GM12878 (cell line): Measurements from ENCODE around the gene WNT9A. TPM values are rescaled to one million over a fixed set of nuclear protein-coding genes. Genes with fewer than 3 reads are reported as not detected.

ENCODE experiments used
- ATAC-seq: fragments of 200-7000 bp; cut with Tn5 transposase; 3 replicates; pipeline ENCODE4 v1.9.1; 2020; ENCODE audit warnings: mild to moderate bottlenecking, moderate library complexity
- BruUV-seq: library from RNA; stranded (reverse); fragments of 400-500 nt; replicated peaks from 2 replicates; lab custom pipeline; 2021; lab: Mats Ljungman, UMichigan
- CTCF ChIA-PET: fragments of 300-600 bp; sonication (Branson Sonifier 250); formaldehyde crosslinking; extraction: SDS; loops from one replicate; lab custom pipeline; 2021; ENCODE audit warnings: inconsistent platforms; lab: Yijun Ruan, JAX
- POLR2A ChIA-PET: fragments of 350-600 bp; formaldehyde crosslinking; extraction: SDS; loops from one replicate; lab custom pipeline; 2021; ENCODE audit warnings: inconsistent platforms; lab: Charles Lee
- RAD21 ChIA-PET: fragments of 300-600 bp; sonication (Branson Sonifier 250); formaldehyde crosslinking; loops from one replicate; lab custom pipeline; 2023; ENCODE audit warnings: antibody characterized with exemption; ENCODE audit not compliant: unreplicated experiment; lab: Charles Lee
- SMC1A ChIA-PET: fragments of 300-600 bp; sonication (Branson Sonifier 250); formaldehyde crosslinking; loops from one replicate; lab custom pipeline; 2023; ENCODE audit not compliant: unreplicated experiment, uncharacterized antibody; lab: Charles Lee
- DNase-seq: peaks from one replicate; pipeline ENCODE4 v3.0.0-alpha.2; 2011; ENCODE audit warnings: low read depth, low spot score
- FAIRE-seq: peaks from 3 replicates; lab custom pipeline; 2011; peaks lifted over from hg19 to GRCh38; lab: Jason Lieb, UNC
- H2AFZ ChIP-seq: 2 replicates; pipeline ENCODE4 v1.6.0; 2011; ENCODE audit warnings: low read depth, low read length, control low read depth; ENCODE audit not compliant: control insufficient read depth
- H3K27ac ChIP-seq: 2 replicates; pipeline ENCODE4 v1.5.1; 2011; ENCODE audit warnings: control low read depth; ENCODE audit not compliant: control insufficient read depth, insufficient read depth
- H3K27me3 ChIP-seq, 2 experiments: replicated peaks in 1 of 2; 2 replicates each; pipeline versions ENCODE4 v1.6.0 to v1.6.1; 2011; ENCODE audit warnings: low read length in 1 of 2; ENCODE audit not compliant: control insufficient read depth in 2 of 2, insufficient read depth in 2 of 2
- H3K36me3 ChIP-seq, 2 experiments: 2 replicates each; pipeline ENCODE4 v1.5.1; 2011; ENCODE audit warnings: low read length in 1 of 2; ENCODE audit not compliant: control insufficient read depth in 2 of 2, insufficient read depth in 2 of 2
- H3K4me1 ChIP-seq: 2 replicates; pipeline ENCODE4 v1.6.1; 2011; ENCODE audit warnings: mild to moderate bottlenecking, low read length, moderate library complexity, mixed read lengths; ENCODE audit not compliant: control insufficient read depth, insufficient read depth
- H3K4me2 ChIP-seq: 2 replicates; pipeline ENCODE4 v1.6.0; 2011; ENCODE audit warnings: control low read depth; ENCODE audit not compliant: control insufficient read depth, insufficient read depth
- H3K4me3 ChIP-seq: fragments of 200-600 bp; sonication (generic); 2 replicates; pipeline ENCODE4 v1.5.1; 2016
- H3K79me2 ChIP-seq: 2 replicates; pipeline ENCODE4 v1.6.0; 2011; ENCODE audit warnings: low read length; ENCODE audit not compliant: control insufficient read depth, insufficient read depth
- H3K9ac ChIP-seq: 2 replicates; pipeline ENCODE4 v1.8.0; 2011; ENCODE audit warnings: low read length, control low read depth, mixed read lengths; ENCODE audit not compliant: control insufficient read depth, insufficient read depth
- H3K9me3 ChIP-seq: replicated peaks from 3 replicates; pipeline ENCODE4 v1.5.1; 2011; ENCODE audit warnings: mild to moderate bottlenecking, low read length; ENCODE audit not compliant: control insufficient read depth, insufficient read depth
- H4K20me1 ChIP-seq: 2 replicates; pipeline ENCODE4 v1.6.0; 2011; ENCODE audit not compliant: control insufficient read depth, insufficient read depth
- BACH1 ChIP-seq: fragments of 450-650 bp; IDR thresholded peaks from 2 replicates; pipeline ENCODE4 v1.6.1; 2017; ENCODE audit warnings: mild to moderate bottlenecking, borderline replicate concordance
- BCL11A ChIP-seq: IDR thresholded peaks from 2 replicates; pipeline ENCODE4 v1.6.1; 2011; ENCODE audit warnings: low read depth, low read length
- CHD1 ChIP-seq: IDR thresholded peaks from 2 replicates; pipeline ENCODE4 v1.6.1; 2012; ENCODE audit warnings: low read depth, low read length, improper control_type of control experiment
- E2F4 ChIP-seq: IDR thresholded peaks from 2 replicates; pipeline ENCODE4 v1.6.1; 2012; ENCODE audit warnings: low read depth, low read length, improper control_type of control experiment
- EGR1 ChIP-seq, 2 experiments: IDR thresholded peaks; 1 replicate in 1 of 2; 2 replicates in 1 of 2; pipeline ENCODE4 v1.6.1; 2011 to 2012; ENCODE audit warnings: low read depth in 2 of 2, low read length in 2 of 2, borderline replicate concordance in 1 of 2, mild to moderate bottlenecking in 1 of 2, moderate library complexity in 1 of 2
- ETV6 ChIP-seq, 2 experiments: fragments of 450-650 bp in 1 of 2; IDR thresholded peaks in 1 of 2; conservative IDR thresholded peaks in 1 of 2; 2 replicates each; pipeline ENCODE4 v1.6.1; 2014; ENCODE audit warnings: antibody characterized with exemption in 1 of 2, borderline replicate concordance in 1 of 2, low read depth in 1 of 2, mild to moderate bottlenecking in 1 of 2, moderate library complexity in 1 of 2
- FOXK2 ChIP-seq: fragments of 450-650 bp; IDR thresholded peaks from 2 replicates; pipeline ENCODE4 v1.6.1; 2017; ENCODE audit warnings: mild to moderate bottlenecking, moderate library complexity
- HDAC2 ChIP-seq: fragments of 200-600 bp; sonication (generic); IDR thresholded peaks from 2 replicates; pipeline ENCODE4 v1.6.1; 2017
- MEF2B ChIP-seq: fragments of 450-650 bp; IDR thresholded peaks from 2 replicates; pipeline ENCODE4 v1.6.1; 2018; ENCODE audit warnings: mild to moderate bottlenecking, moderate library complexity; ENCODE audit not compliant: partially characterized antibody, poor library complexity, severe bottlenecking
- NBN ChIP-seq: fragments of 450-650 bp; IDR thresholded peaks from 2 replicates; pipeline ENCODE4 v1.6.1; 2016
- NFYA ChIP-seq: IDR thresholded peaks from 2 replicates; pipeline ENCODE4 v1.6.1; 2011; ENCODE audit warnings: low read depth, mild to moderate bottlenecking, low read length, improper control_type of control experiment, borderline replicate concordance
- PAX5 ChIP-seq: IDR thresholded peaks from 2 replicates; pipeline ENCODE4 v1.6.1; 2011; ENCODE audit warnings: low read depth, low read length, borderline replicate concordance
- RAD21 ChIP-seq: IDR thresholded peaks from 2 replicates; pipeline ENCODE4 v1.6.1; 2011; ENCODE audit warnings: mild to moderate bottlenecking, low read depth, low read length, moderate library complexity; ENCODE audit not compliant: insufficient read depth
- RAD51 ChIP-seq: fragments of 450-650 bp; IDR thresholded peaks from 2 replicates; pipeline ENCODE4 v1.6.1; 2016; ENCODE audit warnings: moderate library complexity, mild to moderate bottlenecking, inconsistent platforms
- SP1 ChIP-seq: IDR thresholded peaks from one replicate; pipeline ENCODE4 v1.6.1; 2011; ENCODE audit warnings: low read depth, low read length
- WGBS: methylation state at CpG from one replicate; pipeline ENCODE4 v1.1.6; 2016; ENCODE audit warnings: low lambda C conversion rate; ENCODE audit not compliant: insufficient replicate concordance, insufficient coverage; ENCODE audit errors: missing lambda C conversion rate; 5-methylcytosine and 5-hydroxymethylcytosine counted together
- in situ Hi-C: fragments of 300-500 bp; cut with MboI; formaldehyde crosslinking; loops from 9 replicates; pipeline ENCODE4 v1.14.3; 2018; ENCODE audit warnings: mixed read lengths
- intact Hi-C: fragments of 100-400 bp; cut with micrococcal nuclease; formaldehyde crosslinking; loops from one replicate; pipeline ENCODE4 v1.14.2; 2022; ENCODE audit not compliant: unreplicated experiment
- polyA plus RNA-seq, 11 experiments: library from polyadenylated mRNA; depleted of rRNA in 4 of 11; unstranded in 6 of 11; stranded (reverse) in 5 of 11; fragments of >200 nt; fragmentation: Nextera tagmentation in 4 of 11; fragmentation: Illumina TruSeq in 1 of 11; extraction: Ambion mirVana in 4 of 11; extraction: Trizol in 1 of 11; gene quantifications; 1 replicate in 1 of 11; 2 replicates in 10 of 11; pipeline versions ENCODE4 v1.2.1 to v1.2.3, GENCODE V29; 2011 to 2016; ENCODE audit warnings: inconsistent platforms in 2 of 11, missing spikeins in 2 of 11, low read depth in 1 of 11
- total RNA-seq, 4 experiments: library from RNA; depleted of rRNA in 3 of 4; stranded (reverse); fragments of >200 nt in 3 of 4; fragmentation: Illumina TruSeq in 1 of 4; extraction: Trizol in 1 of 4; gene quantifications; 2 replicates each; pipeline versions ENCODE4 v1.2.1 to v1.2.3, GENCODE V29; 2013 to 2021
- TF ChIP-seq, protein P1 (sequence below): IDR thresholded peaks from 2 replicates; pipeline ENCODE4 v1.6.1; 2012; ENCODE audit warnings: low read depth, low read length, improper control_type of control experiment
- TF ChIP-seq, protein P2 (sequence below): fragments of 450-650 bp; IDR thresholded peaks from 2 replicates; pipeline ENCODE4 v1.6.1; 2017; ENCODE audit warnings: borderline replicate concordance

Gene WNT9A
- total and polyA plus RNA-seq, 10 of the 15 experiments (the other 5 are each of a cell fraction or from before 2014, with no cell fraction given), result not detected

- SMC1A ChIA-PET, result interaction anchor here (1.5 kb wide), 1 partner anchor 10 kb away, joined by 4 read pairs; no protein-coding TSS in a partner anchor
- Histone ChIP-seq H4K20me1 (no peaks in the 10 kb centered on the region), H3K36me3 (no peaks in the 10 kb centered on the region), H3K27me3 (no peaks in the 10 kb centered on the region; a peak in 1 of 4 replicates), H2AFZ (no peak overlapping the region), H3K4me2 (no peak overlapping the region), H3K79me2 (no peaks in the 10 kb centered on the region), H3K4me1 (no peaks in the 10 kb centered on the region), H3K4me3 (no peak overlapping the region), H3K9me3 (no peaks in the 10 kb centered on the region; the same call in 2 of the 3 replicates), H3K9ac (no peak overlapping the region), H3K27ac (no peak overlapping the region)
- intact Hi-C loops, result no loop called here
- CTCF ChIA-PET, result no interaction called here
- FAIRE-seq (no peak), DNase-seq (no peak), ATAC-seq (no peak)
- 0% methylated on average over 1 of the region's 1 CpG for WGBS
- no TSS peak for BruUV-seq
- TF ChIP-seq BACH1, result no peak
- TF ChIP-seq BCL11A, result no peak
- TF ChIP-seq RAD51, result no peak
- TF ChIP-seq MEF2B, result no peak
- TF ChIP-seq HDAC2, result no peak
- TF ChIP-seq FOXK2, result no peak
- TF ChIP-seq, protein P1, sequence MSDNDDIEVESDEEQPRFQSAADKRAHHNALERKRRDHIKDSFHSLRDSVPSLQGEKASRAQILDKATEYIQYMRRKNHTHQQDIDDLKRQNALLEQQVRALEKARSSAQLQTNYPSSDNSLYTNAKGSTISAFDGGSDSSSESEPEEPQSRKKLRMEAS, result no peak
- TF ChIP-seq PAX5, result no peak
- no peak for TF ChIP-seq E2F4
- TF ChIP-seq EGR1 (IDR thresholded peaks at IDR 0.05; ENCODE audit: borderline replicate concordance in 1 of 2, low read depth in 2 of 2, low read length in 2 of 2), result no peak
- TF ChIP-seq ETV6 (conservative IDR thresholded peaks at IDR 0.05 in 1 of 2, IDR thresholded peaks at IDR 0.05 in 1 of 2; ENCODE audit: borderline replicate concordance in 1 of 2, low read depth in 1 of 2), result no peak
- TF ChIP-seq NFYA, result no peak
- TF ChIP-seq SP1, result no peak
- TF ChIP-seq, protein P2, sequence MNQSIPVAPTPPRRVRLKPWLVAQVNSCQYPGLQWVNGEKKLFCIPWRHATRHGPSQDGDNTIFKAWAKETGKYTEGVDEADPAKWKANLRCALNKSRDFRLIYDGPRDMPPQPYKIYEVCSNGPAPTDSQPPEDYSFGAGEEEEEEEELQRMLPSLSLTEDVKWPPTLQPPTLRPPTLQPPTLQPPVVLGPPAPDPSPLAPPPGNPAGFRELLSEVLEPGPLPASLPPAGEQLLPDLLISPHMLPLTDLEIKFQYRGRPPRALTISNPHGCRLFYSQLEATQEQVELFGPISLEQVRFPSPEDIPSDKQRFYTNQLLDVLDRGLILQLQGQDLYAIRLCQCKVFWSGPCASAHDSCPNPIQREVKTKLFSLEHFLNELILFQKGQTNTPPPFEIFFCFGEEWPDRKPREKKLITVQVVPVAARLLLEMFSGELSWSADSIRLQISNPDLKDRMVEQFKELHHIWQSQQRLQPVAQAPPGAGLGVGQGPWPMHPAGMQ, result no peak
- no peak for TF ChIP-seq CHD1
- TF ChIP-seq NBN, result no peak
- no peak for TF ChIP-seq RAD21
- RAD21 ChIA-PET, result no interaction called here
- POLR2A ChIA-PET, result no interaction called here
- in situ Hi-C loops, result no loop called here
Measured at GRCh38 chr1:227996187-227996950, 48.6 kb upstream of the WNT9A start.
